Upper lobe of right lung (tissue), 1 donor: ENCODE data around the gene RAB38. TPM values are rescaled to one million over a fixed set of nuclear protein-coding genes. Genes with fewer than 3 reads are reported as not detected.

Experiments
- ATAC-seq: fragments of 200-7000 bp; cut with Tn5 transposase; one replicate; pipeline ENCODE4 v1.9.1; 2020; ENCODE audit warnings: mild to moderate bottlenecking, moderate library complexity
- DNase-seq: peaks from one replicate; pipeline ENCODE4 v3.0.0-alpha.2; 2020
- H3K27ac ChIP-seq: fragments of 200-600 bp; one replicate; pipeline ENCODE4 v1.8.0; 2022
- H3K27me3 ChIP-seq: fragments of 200-600 bp; one replicate; pipeline ENCODE4 v1.8.0; 2022; ENCODE audit warnings: mild to moderate bottlenecking
- H3K36me3 ChIP-seq: fragments of 200-600 bp; one replicate; pipeline ENCODE4 v1.8.0; 2022
- H3K4me1 ChIP-seq: fragments of 200-600 bp; one replicate; pipeline ENCODE4 v1.8.0; 2022
- H3K4me3 ChIP-seq: fragments of 200-600 bp; one replicate; pipeline ENCODE4 v1.8.0; 2022; ENCODE audit warnings: mild to moderate bottlenecking
- H3K9me3 ChIP-seq: fragments of 200-600 bp; one replicate; pipeline ENCODE4 v1.8.0; 2022
- CTCF ChIP-seq: fragments of 200-600 bp; IDR thresholded peaks from one replicate; pipeline ENCODE4 v1.8.0; 2022; ENCODE audit warnings: antibody characterized with exemption
- intact Hi-C: fragments of 100-400 bp; cut with DNase I; formaldehyde crosslinking; loops from one replicate; pipeline ENCODE4 v1.11.0; 2022
- long read RNA-seq: library from polyadenylated mRNA; unstranded; transcript quantifications from one replicate; pipeline ENCODE4 v2.0.0, GENCODE V29; 2021
- total RNA-seq: library from RNA; stranded (reverse); fragmentation: NEBNext Ultra II Directional; extraction: Animal tissue kit (Norgen Biotek cat#: 25700); gene quantifications from one replicate; pipeline ENCODE4 v1.2.1, GENCODE V29; 2021
- donor health status: DM: no; HTN: yes; CAD: no; lungs with severe emphysema.

Gene RAB38
- total RNA-seq: 8.1 TPM
- long read RNA-seq, transcript RAB38-201 (3 exons, 1,465 nt): major isoform, 9 of 9 reads
- long read RNA-seq, partial matches to known transcripts: 0 of 9 reads
- long read RNA-seq, other reads (novel, unspliced or antisense): 0 of 9 reads

GRCh38 chr11:88174709-88175568 is at the start of gene RAB38:
Gene RAB38, minus strand, starts transcription at chr11:88175443. Its CDS starts 59 bp downstream, at chr11:88175384.
- peak within 1 kb of the TSS; percentile 79 for H3K27ac ChIP-seq
- H3K9me3 ChIP-seq: no peaks in the 10 kb centered on the region
- ATAC-seq (peak; percentile 86), DNase-seq (peak; percentile 88)
- no peaks in the 10 kb centered on the region for H3K36me3 ChIP-seq
- intact Hi-C loops: no loop called here
- no peaks in the 10 kb centered on the region for H3K27me3 ChIP-seq
- H3K4me3 ChIP-seq: peak within 1 kb of the TSS; percentile 57
- H3K4me1 ChIP-seq: peaks cover 11% of the 10 kb centered on the region
- TF ChIP-seq CTCF: no peak

- Histone ChIP-seq H3K27me3 (no peaks in the 10 kb centered on the region), H3K9me3 (no peaks in the 10 kb centered on the region), H3K4me3 (no peak overlapping the region), H3K36me3 (no peaks in the 10 kb centered on the region), H3K4me1 (no peaks in the 10 kb centered on the region), H3K27ac (no peak overlapping the region)
- no peak for TF ChIP-seq CTCF
- DNase-seq: no peak
- intact Hi-C loops: no loop called here
- ATAC-seq: no peak
Measured at GRCh38 chr11:88213406-88213805, 38.2 kb upstream of the RAB38 start.

GRCh38 chr11:88212300-88212699 is 37.1 kb upstream of the RAB38 start:
- no peaks in the 10 kb centered on the region for H3K27me3 ChIP-seq
- no peak overlapping the region for H3K4me3 ChIP-seq
- intact Hi-C loops: no loop called here
- no peak for DNase-seq
- H3K36me3 ChIP-seq: no peaks in the 10 kb centered on the region
- no peak for ATAC-seq
- no peak overlapping the region for H3K27ac ChIP-seq
- no peaks in the 10 kb centered on the region for H3K9me3 ChIP-seq
- no peaks in the 10 kb centered on the region for H3K4me1 ChIP-seq
- TF ChIP-seq CTCF: no peak

GRCh38 chr11:88208745-88209144 is 33.5 kb upstream of the RAB38 start:
- Histone ChIP-seq H3K4me1 (no peaks in the 10 kb centered on the region), H3K4me3 (no peak overlapping the region), H3K9me3 (no peaks in the 10 kb centered on the region), H3K27ac (no peak overlapping the region), H3K36me3 (no peaks in the 10 kb centered on the region), H3K27me3 (no peaks in the 10 kb centered on the region)
- intact Hi-C loops: no loop called here
- ATAC-seq (peak; percentile 84), DNase-seq (no peak)
- no peak for TF ChIP-seq CTCF

- H3K27me3 ChIP-seq: no peaks in the 10 kb centered on the region
- intact Hi-C loops: no loop called here
- H3K27ac ChIP-seq: no peak overlapping the region
- no peak for DNase-seq
- no peak overlapping the region for H3K4me3 ChIP-seq
- no peak for TF ChIP-seq CTCF
- no peaks in the 10 kb centered on the region for H3K9me3 ChIP-seq
- ATAC-seq: no peak
- H3K4me1 ChIP-seq: no peaks in the 10 kb centered on the region
- H3K36me3 ChIP-seq: no peaks in the 10 kb centered on the region
Measured at GRCh38 chr11:88206751-88207150, 31.5 kb upstream of the RAB38 start.
